Measurements from ENCODE around the gene PDGFB. TPM values are rescaled to one million over a fixed set of nuclear protein-coding genes. Genes with fewer than 3 reads are reported as not detected.
A peak's percentile ranks its signal among the peaks of the same experiment; 100 is the strongest.

The PDGFB gene
- total and polyA plus RNA-seq, 2 of the 4 experiments (the other 2 are of a cell fraction), result 0.07 TPM; not detected in 1

DNA sequence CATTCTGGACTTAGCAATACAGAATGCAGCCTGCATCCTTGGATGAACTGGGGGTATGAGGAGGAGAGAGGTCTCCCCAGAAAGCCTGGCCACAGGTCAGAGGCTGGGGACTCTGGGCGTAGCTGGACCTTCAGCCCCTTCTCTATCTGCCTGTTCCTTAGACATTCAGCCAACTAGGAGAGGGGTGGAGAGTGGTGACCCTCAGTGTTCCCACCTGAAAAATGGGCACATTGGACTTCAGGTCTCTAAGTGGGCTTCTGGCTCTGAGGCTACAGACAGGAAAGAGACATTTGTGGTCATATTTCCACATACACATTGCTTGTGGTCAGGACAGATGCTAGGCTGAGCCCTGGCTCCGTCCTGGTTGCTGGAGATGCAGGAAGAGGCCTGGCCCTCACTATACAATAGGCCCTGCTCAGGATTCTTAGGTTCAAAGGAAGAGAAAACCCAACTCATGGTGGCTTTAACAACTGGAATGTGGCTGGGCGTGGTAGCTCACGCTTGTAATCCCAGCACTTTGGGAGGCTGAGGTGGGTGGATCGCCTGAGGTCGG is 62.2 kb downstream of the PDGFB start:
- Histone ChIP-seq H3K14ac (replicated peaks; ENCODE audit: low read depth, low read length) (no peak overlapping the region), H3K18ac (ENCODE audit: low read depth, low read length) (no peak overlapping the region), H3K4me3 (ENCODE audit: insufficient read depth, low read depth, low read length) (no peak overlapping the region), H3K79me1 (ENCODE audit: low read depth in 1 of 2, low read length in 2 of 2) (no peaks in the 10 kb centered on the region), H3K56ac (ENCODE audit: extremely low read depth, insufficient read depth, low read length) (no peak overlapping the region), H2BK5ac (ENCODE audit: low read depth, low read length, poor library complexity, severe bottlenecking) (no peak overlapping the region), H2AFZ (replicated peaks; ENCODE audit: low read length, poor library complexity) (no peak overlapping the region), H3K23ac (ENCODE audit: low read depth, low read length) (no peak overlapping the region), H4K20me1 (ENCODE audit: insufficient read depth, low read length) (no peaks in the 10 kb centered on the region), H3K4me2 (ENCODE audit: low read depth, low read length) (no peak overlapping the region), H3K27ac (ENCODE audit: insufficient read depth, low read length) (no peak overlapping the region), H2BK15ac (ENCODE audit: low read depth, low read length) (no peak overlapping the region), H2BK120ac (ENCODE audit: low read depth, low read length) (no peak overlapping the region; the same call in 1 of the 2 replicates), H3K9me1 (ENCODE audit: insufficient read depth, low read length) (peaks cover 10% of the 10 kb centered on the region), H2BK20ac (ENCODE audit: low read depth, low read length) (no peak overlapping the region), H4K8ac (ENCODE audit: low read depth in 2 of 2, low read length in 2 of 2) (no peak overlapping the region), H3K4me1 (ENCODE audit: control insufficient read depth, insufficient read depth, low read length) (peaks cover 10% of the 10 kb centered on the region), H4K5ac (ENCODE audit: low read depth, low read length) (no peak overlapping the region), H3K4ac (ENCODE audit: low read depth, low read length) (no peak overlapping the region), H4K91ac (ENCODE audit: insufficient read depth, low read depth, low read length) (no peak overlapping the region), H3K9me3 (ENCODE audit: control insufficient read depth, insufficient read depth, low read length) (0 out of 2 replicates have a peak, but pooled peaks cover 3% of the 10 kb centered on the region), H3K36me3 (ENCODE audit: control insufficient read depth, insufficient read depth, low read length) (no peaks in the 10 kb centered on the region), H2AK9ac (replicated peaks; ENCODE audit: low read depth, low read length, poor library complexity) (no peak overlapping the region), H3K27me3 (ENCODE audit: control insufficient read depth, insufficient read depth, low read length) (no peaks in the 10 kb centered on the region), H2AK5ac (ENCODE audit: low read depth, low read length) (peak overlapping the region; percentile 64; the same call in 1 of the 2 replicates), H3K9ac (ENCODE audit: low read depth, low read length) (no peak overlapping the region)
- POLR2A ChIA-PET (ENCODE audit: unreplicated experiment), result no interaction called here
- BruUV-seq (replicated peaks), result no TSS peak
- intact Hi-C loops (cut with micrococcal nuclease), result no loop called here
- CTCF ChIA-PET, result no interaction called here
- in situ Hi-C loops (cut with MboI; ENCODE audit: low sequenced_read_pairs), result no loop called here
- DNase-seq (no peak), ATAC-seq (ENCODE audit: low read depth) (no peak)
- WGBS, 2 experiments (ENCODE audit: extremely low coverage in 2 of 2, insufficient read length in 1 of 2), result no CpG with 5 or more reads among the region's 6 CpGs
- dilution Hi-C loops (cut with HindIII; ENCODE audit: low sequenced_read_pairs, unreplicated experiment), result no loop called here
- TF ChIP-seq, protein P1, sequence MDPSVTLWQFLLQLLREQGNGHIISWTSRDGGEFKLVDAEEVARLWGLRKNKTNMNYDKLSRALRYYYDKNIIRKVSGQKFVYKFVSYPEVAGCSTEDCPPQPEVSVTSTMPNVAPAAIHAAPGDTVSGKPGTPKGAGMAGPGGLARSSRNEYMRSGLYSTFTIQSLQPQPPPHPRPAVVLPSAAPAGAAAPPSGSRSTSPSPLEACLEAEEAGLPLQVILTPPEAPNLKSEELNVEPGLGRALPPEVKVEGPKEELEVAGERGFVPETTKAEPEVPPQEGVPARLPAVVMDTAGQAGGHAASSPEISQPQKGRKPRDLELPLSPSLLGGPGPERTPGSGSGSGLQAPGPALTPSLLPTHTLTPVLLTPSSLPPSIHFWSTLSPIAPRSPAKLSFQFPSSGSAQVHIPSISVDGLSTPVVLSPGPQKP (IDR thresholded peaks at IDR 0.05; ENCODE audit: borderline replicate concordance, low read depth, low read length), result no peak
- TF ChIP-seq CHD1 (IDR thresholded peaks at IDR 0.05; ENCODE audit: low read depth, low read length) (no peak), RAD21 (IDR thresholded peaks at IDR 0.05; ENCODE audit: low read length) (no peak), MXI1 (IDR thresholded peaks at IDR 0.05; ENCODE audit: borderline replicate concordance, low read depth, low read length) (no peak), MAZ (IDR thresholded peaks at IDR 0.05; ENCODE audit: borderline replicate concordance, low read depth, low read length) (no peak), NFE2L2 (IDR thresholded peaks at IDR 0.05; ENCODE audit: low read depth, low read length) (no peak)
- TF ChIP-seq, protein P2, sequence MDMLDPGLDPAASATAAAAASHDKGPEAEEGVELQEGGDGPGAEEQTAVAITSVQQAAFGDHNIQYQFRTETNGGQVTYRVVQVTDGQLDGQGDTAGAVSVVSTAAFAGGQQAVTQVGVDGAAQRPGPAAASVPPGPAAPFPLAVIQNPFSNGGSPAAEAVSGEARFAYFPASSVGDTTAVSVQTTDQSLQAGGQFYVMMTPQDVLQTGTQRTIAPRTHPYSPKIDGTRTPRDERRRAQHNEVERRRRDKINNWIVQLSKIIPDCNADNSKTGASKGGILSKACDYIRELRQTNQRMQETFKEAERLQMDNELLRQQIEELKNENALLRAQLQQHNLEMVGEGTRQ (IDR thresholded peaks at IDR 0.05; ENCODE audit: low read depth, low read length), result no peak
- TF ChIP-seq, protein P3, sequence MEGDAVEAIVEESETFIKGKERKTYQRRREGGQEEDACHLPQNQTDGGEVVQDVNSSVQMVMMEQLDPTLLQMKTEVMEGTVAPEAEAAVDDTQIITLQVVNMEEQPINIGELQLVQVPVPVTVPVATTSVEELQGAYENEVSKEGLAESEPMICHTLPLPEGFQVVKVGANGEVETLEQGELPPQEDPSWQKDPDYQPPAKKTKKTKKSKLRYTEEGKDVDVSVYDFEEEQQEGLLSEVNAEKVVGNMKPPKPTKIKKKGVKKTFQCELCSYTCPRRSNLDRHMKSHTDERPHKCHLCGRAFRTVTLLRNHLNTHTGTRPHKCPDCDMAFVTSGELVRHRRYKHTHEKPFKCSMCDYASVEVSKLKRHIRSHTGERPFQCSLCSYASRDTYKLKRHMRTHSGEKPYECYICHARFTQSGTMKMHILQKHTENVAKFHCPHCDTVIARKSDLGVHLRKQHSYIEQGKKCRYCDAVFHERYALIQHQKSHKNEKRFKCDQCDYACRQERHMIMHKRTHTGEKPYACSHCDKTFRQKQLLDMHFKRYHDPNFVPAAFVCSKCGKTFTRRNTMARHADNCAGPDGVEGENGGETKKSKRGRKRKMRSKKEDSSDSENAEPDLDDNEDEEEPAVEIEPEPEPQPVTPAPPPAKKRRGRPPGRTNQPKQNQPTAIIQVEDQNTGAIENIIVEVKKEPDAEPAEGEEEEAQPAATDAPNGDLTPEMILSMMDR (conservative IDR thresholded peaks at IDR 0.05; ENCODE audit: low read depth, low read length), result no peak

All from IMR-90 (cell line).